Stomach smooth muscle (tissue), 2 donors: ENCODE data around the gene ERC1.
A peak's percentile ranks its signal among the peaks of the same experiment; 100 is the strongest.

Experiments
- H3K27ac ChIP-seq: one replicate; pipeline ENCODE4 v1.7.0; 2013; ENCODE audit warnings: mild to moderate bottlenecking, low read length, inconsistent platforms
- H3K27me3 ChIP-seq, 2 donors: one replicate each; pipeline ENCODE4 v1.7.0; 2013; ENCODE audit warnings: low read length in 2 of 2; ENCODE audit not compliant: insufficient read depth in 2 of 2, control insufficient read depth in 1 of 2
- H3K36me3 ChIP-seq, 2 donors: one replicate each; pipeline ENCODE4 v1.7.0; 2013; ENCODE audit warnings: low read length in 2 of 2; ENCODE audit not compliant: control insufficient read depth in 2 of 2, insufficient read depth in 2 of 2
- H3K4me1 ChIP-seq: one replicate; pipeline ENCODE4 v1.7.0; 2013; ENCODE audit warnings: low read length; ENCODE audit not compliant: control insufficient read depth, insufficient read depth
- H3K4me3 ChIP-seq, 2 donors: one replicate each; pipeline ENCODE4 v1.7.0; 2013; ENCODE audit warnings: low read length in 2 of 2
- H3K9ac ChIP-seq, 2 donors: one replicate each; pipeline ENCODE4 v1.7.0; 2013; ENCODE audit warnings: low read length in 2 of 2, mild to moderate bottlenecking in 1 of 2
- H3K9me3 ChIP-seq, 2 donors: one replicate each; pipeline ENCODE4 v1.7.0; 2013; ENCODE audit warnings: low read length in 2 of 2; ENCODE audit not compliant: control insufficient read depth in 2 of 2
- donor health status: healthy.
- donor health status: Pancreatic carcinoma.

ERC1 gene

DNA sequence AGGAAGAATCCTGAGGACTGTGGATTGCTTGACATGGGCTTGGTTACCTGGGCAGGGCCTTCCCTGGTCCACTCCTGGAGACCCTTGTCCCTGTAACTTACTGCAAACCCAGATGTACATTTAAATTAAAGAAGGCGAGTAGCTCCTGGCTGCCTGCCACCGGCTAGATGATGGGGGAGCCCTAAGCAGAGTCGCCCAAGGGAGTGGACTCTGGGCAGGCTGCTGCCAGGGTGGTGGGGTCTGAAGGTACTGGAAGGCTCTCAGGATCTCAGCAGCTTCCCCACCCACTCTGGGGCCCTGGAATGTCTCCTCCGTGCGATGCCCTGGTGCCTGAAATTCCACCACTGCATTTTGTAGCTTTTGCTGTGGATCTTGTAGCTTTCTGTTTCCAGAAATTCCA lies 528.6 kb downstream of the ERC1 start:
- H3K9ac ChIP-seq = no peak overlapping the region
- H3K36me3 ChIP-seq = no peaks in the 10 kb centered on the region
- no peak overlapping the region for H3K4me3 ChIP-seq
- peaks cover 0 to 3% of the 10 kb centered on the region in 2 donors for H3K27me3 ChIP-seq
- H3K9me3 ChIP-seq = no peaks in the 10 kb centered on the region
- peaks cover 12% of the 10 kb centered on the region for H3K4me1 ChIP-seq
- no peak overlapping the region for H3K27ac ChIP-seq

DNA sequence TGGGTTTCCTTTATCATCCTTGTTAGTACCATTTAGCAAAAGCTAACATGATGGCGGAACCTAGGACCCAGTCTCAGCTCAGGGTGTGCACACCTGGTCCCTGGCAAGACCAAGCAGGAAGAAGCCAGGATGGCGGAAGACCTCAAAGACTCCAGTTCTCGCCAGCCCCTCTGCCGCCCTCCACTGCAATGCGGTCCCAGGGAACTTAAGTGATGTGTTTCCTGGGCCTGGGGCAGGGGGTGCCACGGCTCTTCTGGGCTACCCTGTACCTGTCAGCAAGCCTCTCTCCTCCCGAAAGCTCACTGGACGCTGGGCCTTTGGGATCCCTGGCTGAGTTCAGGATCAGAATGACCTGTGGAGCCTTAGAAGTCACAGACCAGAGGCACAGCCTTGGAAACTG lies 532.0 kb downstream of the ERC1 start:
- Histone ChIP-seq H3K9me3 (no peaks in the 10 kb centered on the region), H3K9ac (no peak overlapping the region), H3K27ac (no peak overlapping the region), H3K36me3 (no peaks in the 10 kb centered on the region), H3K27me3 (peaks cover 0 to 3% of the 10 kb centered on the region in 2 donors), H3K4me1 (peaks cover 12% of the 10 kb centered on the region), H3K4me3 (no peak overlapping the region)

DNA sequence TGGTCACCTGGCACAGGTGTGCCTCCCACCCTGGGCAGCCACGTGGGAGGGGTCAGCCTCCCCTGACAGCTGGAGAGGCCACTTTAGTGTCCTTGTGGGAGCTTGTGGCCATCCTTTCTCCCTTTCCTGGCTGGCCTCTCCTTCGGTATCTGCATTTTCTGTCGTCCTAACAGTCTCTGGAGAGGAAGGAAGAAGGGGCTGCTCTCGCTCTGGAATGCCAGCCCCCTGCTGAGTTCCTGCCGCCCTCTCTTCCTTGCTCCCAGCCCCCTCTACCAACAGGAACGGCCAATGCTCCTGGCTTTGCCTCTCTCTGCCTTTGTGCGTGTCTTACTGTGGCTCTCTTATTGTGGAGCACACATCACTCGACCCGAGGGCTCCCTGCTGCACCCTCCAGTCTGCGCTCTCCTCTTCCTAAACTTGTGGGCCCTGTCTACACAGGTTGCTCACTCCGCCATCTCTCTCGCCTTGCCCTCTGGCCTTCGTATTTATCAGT lies 532.6 kb downstream of the ERC1 start:
- Histone ChIP-seq H3K9ac (no peak overlapping the region), H3K4me1 (peaks cover 10% of the 10 kb centered on the region), H3K36me3 (no peaks in the 10 kb centered on the region), H3K27ac (no peak overlapping the region), H3K4me3 (no peak overlapping the region), H3K9me3 (no peaks in the 10 kb centered on the region), H3K27me3 (peaks cover 0 to 3% of the 10 kb centered on the region in 2 donors)

DNA sequence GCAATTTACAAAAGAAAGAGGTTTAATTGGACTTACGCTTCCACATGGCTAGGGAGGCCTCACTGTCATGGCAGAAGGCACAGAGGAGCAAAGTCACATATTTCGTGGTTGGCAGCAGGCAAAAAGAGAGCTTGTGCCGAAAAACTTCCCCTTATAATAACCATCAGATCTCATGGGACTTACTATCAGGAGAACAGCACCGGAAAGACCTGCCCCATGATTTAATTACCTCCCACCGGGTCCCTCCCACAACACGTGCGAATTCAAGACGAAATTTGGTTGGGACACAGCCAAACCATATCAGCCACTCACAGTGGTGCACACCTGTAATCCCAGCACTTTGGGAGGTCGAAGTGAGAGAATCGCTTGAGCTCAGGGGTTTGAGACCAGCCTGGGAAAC lies 534.8 kb downstream of the ERC1 start:
- H3K36me3 ChIP-seq = no peaks in the 10 kb centered on the region

DNA sequence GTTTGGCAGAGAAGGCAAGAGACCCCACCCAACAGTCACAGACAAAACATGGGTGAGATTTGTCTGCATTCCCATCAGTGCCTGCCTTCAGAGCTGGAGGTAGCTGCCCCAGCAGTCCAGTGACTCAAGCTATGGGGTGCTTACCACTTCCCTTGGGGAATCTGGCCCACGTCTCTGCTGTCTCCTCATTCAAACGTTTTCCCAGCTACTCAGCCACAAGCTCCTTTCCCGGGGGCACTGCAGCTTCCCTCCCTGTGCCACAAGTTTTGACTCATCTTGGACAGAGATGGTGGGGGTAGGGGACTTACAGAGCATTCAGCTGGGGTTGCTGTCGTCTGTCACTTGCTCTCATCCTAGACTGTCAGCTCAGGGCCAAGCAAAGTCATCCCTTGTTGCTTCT lies 536.8 kb downstream of the ERC1 start:
- H3K4me1 ChIP-seq = peaks cover 16% of the 10 kb centered on the region
- no peak overlapping the region for H3K27ac ChIP-seq
- no peak overlapping the region for H3K4me3 ChIP-seq
- H3K9ac ChIP-seq = no peak overlapping the region
- H3K27me3 ChIP-seq = peaks cover 11 to 24% of the 10 kb centered on the region in 2 donors
- H3K36me3 ChIP-seq = no peaks in the 10 kb centered on the region
- no peaks in the 10 kb centered on the region for H3K9me3 ChIP-seq

More for the DNA sequence above, 534.8 kb downstream of the ERC1 start:
- Histone ChIP-seq H3K27ac (no peak overlapping the region), H3K27me3 (peaks cover 3 to 12% of the 10 kb centered on the region in 2 donors), H3K4me1 (peaks cover 7% of the 10 kb centered on the region), H3K9me3 (no peaks in the 10 kb centered on the region), H3K4me3 (no peak overlapping the region), H3K9ac (no peak overlapping the region)

DNA sequence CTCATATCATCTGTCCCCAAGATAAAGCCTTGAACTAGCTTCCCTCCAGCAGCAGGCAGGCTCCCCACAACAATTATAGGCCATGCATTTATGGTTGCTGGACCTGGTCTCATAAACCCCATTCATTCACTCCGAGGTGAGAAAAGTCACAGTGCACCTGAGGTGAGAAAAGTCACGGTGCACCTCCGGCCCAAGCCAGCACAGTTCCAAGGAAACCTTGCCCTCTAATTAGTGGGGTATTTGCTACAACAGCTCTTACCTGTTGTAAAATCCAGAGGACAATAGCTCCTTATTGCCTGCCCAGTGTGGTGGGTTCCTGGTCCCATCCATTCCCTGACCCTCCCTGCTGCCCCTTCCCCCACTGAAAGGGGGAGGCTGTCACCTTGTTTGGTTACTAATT lies 537.8 kb downstream of the ERC1 start:
- H3K9me3 ChIP-seq = no peaks in the 10 kb centered on the region
- H3K27me3 ChIP-seq = peaks cover 14 to 26% of the 10 kb centered on the region in 2 donors
- no peaks in the 10 kb centered on the region for H3K36me3 ChIP-seq
- no peak overlapping the region for H3K9ac ChIP-seq
- H3K27ac ChIP-seq = no peak overlapping the region
- no peak overlapping the region for H3K4me3 ChIP-seq
- H3K4me1 ChIP-seq = peaks cover 19% of the 10 kb centered on the region

DNA sequence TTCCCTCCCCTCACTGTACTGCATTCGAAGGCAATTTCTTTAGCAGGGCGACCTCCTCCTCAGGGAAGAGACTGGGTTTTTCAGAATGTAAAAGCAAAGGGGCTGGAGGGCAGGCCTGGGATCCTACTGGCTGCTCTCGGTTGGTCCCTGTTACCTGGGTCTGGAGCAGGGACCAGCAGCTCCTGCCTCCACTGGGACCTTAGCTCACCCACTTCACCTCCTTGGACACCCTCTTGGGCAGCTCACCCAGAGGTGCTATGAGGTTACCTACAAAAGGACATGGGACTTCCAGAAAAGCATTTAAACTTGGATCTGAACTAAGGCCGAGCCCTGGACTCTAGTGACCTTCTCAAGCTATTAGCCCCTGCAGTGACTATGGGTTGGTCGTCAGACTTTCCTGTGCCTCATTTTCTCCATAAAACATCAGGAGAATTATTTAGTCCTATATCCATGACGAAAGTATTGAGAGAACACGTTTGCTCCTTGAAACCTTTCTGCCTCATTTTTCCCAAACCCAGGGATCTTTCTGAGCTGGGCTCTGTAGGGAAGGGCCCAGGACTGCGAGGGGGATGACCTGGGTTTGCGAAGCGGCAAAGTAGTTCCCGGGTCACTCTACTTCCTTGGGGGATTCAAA lies 538.3 kb downstream of the ERC1 start:
- Histone ChIP-seq H3K4me3 (peak overlapping the region; percentile 29 to 66), H3K27ac (no peak overlapping the region), H3K36me3 (no peaks in the 10 kb centered on the region), H3K9me3 (no peaks in the 10 kb centered on the region), H3K4me1 (peaks cover 19% of the 10 kb centered on the region), H3K9ac (peak overlapping the region; percentile 45 to 51), H3K27me3 (peaks cover 14 to 26% of the 10 kb centered on the region in 2 donors)

DNA sequence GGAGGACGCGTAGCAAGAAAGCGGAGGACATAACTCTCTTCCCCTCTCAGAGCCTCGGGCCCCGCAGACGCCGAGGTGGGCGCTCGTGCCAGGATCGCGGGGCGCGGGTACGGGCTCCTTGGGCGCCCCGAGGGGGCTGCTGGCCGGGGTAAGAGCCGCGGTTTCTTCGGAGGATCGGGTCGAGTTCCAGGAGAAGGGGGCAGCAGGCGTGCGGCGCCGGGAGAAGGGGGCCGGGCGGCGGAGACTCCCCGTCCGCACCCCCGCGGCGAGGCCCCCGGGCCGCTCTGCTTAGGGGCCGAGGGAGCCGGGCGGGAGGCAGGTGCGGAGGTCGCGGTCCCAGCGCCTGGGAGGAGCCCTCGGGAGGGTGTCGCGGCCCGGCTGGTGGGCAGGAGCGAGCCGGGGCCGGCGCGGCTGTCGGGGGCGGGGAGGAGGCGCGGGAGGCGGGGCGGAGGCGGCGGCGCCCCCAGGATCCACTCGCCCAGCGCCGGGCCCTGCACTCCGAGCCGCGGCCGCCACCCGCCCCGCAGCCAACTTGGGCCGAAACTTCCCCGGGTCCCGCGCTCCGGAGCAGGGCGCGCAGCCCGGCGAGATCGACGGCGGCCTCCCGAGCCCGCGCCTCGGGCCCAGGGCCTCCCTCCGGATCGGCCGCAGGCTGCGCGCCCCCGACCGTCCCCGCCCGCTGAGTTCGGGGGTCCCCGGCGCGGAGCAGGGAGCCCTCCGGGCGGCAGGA lies 539.0 kb downstream of the ERC1 start:
- H3K4me1 ChIP-seq = peaks cover 19% of the 10 kb centered on the region
- H3K27ac ChIP-seq = no peak overlapping the region
- H3K36me3 ChIP-seq = no peaks in the 10 kb centered on the region
- H3K9ac ChIP-seq = peak overlapping the region; percentile 45 to 51
- H3K27me3 ChIP-seq = peaks cover 14 to 26% of the 10 kb centered on the region in 2 donors
- peak overlapping the region; percentile 29 to 66 for H3K4me3 ChIP-seq
- no peaks in the 10 kb centered on the region for H3K9me3 ChIP-seq

DNA sequence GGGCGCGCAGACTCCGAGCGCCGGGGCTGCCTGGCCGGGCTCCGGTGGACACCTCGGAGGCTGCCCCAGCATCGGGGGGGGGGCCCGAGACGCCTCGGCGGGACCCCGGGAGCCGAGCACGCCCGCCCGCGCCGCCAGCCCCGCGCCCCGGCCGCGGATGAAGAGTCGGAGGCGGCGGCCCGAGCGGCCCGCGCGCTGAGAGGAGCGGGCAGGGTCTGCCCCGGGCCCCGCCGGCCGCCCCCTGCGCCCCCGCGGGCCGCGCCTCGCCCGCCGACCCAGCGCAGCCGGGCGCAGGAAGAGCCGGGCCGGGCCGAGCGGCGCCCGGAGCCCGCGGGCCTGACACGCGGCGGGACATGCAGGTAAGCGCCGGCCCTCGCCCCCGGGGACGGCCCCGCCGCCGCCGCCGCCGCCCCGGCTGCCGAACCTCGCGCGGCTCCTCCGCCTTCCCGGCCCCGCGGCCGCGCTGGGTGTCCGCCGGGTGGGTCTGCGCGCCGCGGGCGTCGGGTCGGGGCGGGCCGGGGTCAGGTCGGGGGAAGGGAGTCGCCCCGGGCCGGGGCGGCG lies 539.6 kb downstream of the ERC1 start:
- Histone ChIP-seq H3K27ac (no peak overlapping the region), H3K9me3 (no peaks in the 10 kb centered on the region), H3K9ac (no peak overlapping the region), H3K4me1 (peaks cover 19% of the 10 kb centered on the region), H3K36me3 (no peaks in the 10 kb centered on the region), H3K4me3 (peak overlapping the region; percentile 8 to 66), H3K27me3 (peaks cover 14 to 26% of the 10 kb centered on the region in 2 donors)

DNA sequence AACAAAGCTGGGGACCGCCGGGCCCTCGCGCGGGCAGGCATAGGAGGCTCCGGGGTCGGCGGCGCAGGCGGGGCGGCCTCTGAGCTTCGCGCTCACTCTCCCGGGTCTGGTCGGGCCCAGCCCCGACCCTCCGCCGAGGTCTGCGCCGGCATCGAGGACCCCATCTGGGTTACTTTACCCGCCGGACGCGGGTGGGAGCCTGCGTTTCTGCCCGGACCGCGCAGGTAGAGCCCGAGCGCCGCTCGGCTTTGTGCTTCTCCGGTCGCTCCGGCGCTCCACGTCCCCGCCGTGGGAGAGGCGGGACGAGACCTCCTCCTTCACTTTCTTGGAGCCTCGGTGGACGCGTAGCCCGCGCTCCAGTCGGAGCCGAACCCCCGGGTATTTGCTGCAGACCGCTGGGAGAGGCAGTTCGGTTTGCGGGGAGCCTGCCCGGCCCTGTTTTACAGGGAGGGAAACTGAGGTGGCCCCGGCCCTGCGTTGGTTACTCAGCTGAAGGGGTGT lies 540.2 kb downstream of the ERC1 start:
- Histone ChIP-seq H3K9me3 (no peaks in the 10 kb centered on the region), H3K4me1 (peaks cover 19% of the 10 kb centered on the region), H3K36me3 (no peaks in the 10 kb centered on the region), H3K4me3 (peak overlapping the region; percentile 53 to 66), H3K27ac (no peak overlapping the region), H3K27me3 (peaks cover 14 to 26% of the 10 kb centered on the region in 2 donors), H3K9ac (no peak overlapping the region)
